ENCODE data around the gene PRF1.

The PRF1 gene

GRCh38 chr10:70613941-70614340 lies 11.4 kb upstream of the PRF1 start:
- no peak for DNase-seq (ENCODE audit: low spot score)
- TF ChIP-seq CTCF (IDR thresholded peaks at IDR 0.05; ENCODE audit: extremely low read depth, missing control alignments), result no peak

- no peak for TF ChIP-seq CTCF (IDR thresholded peaks at IDR 0.05; ENCODE audit: extremely low read depth, missing control alignments)
- DNase-seq (ENCODE audit: low spot score), result no peak
These were observed 5.4 kb upstream of the PRF1 start for GRCh38 chr10:70607936-70608335.

GRCh38 chr10:70605161-70605560 lies 2.6 kb upstream of the PRF1 start:
- DNase-seq (ENCODE audit: low spot score), result no peak

GRCh38 chr10:70604106-70604505 lies 1.6 kb upstream of the PRF1 start:
- no peak for DNase-seq (ENCODE audit: low spot score)
- TF ChIP-seq CTCF (IDR thresholded peaks at IDR 0.05; ENCODE audit: extremely low read depth, missing control alignments), result no peak

More at GRCh38 chr10:70605161-70605560, 2.6 kb upstream of the PRF1 start:
- no peak for TF ChIP-seq CTCF (IDR thresholded peaks at IDR 0.05; ENCODE audit: extremely low read depth, missing control alignments)

GRCh38 chr10:70603449-70603801 lies 884 bp upstream of the PRF1 start:
- no peak for DNase-seq (ENCODE audit: low spot score)
- TF ChIP-seq CTCF (IDR thresholded peaks at IDR 0.05; ENCODE audit: extremely low read depth, missing control alignments), result no peak

- DNase-seq (ENCODE audit: low spot score), result no peak
- no peak for TF ChIP-seq CTCF (IDR thresholded peaks at IDR 0.05; ENCODE audit: extremely low read depth, missing control alignments)
These were observed 795 bp downstream of the PRF1 start for GRCh38 chr10:70601746-70602145.

- no peak for TF ChIP-seq CTCF (IDR thresholded peaks at IDR 0.05; ENCODE audit: extremely low read depth, missing control alignments)
- no peak for DNase-seq (ENCODE audit: low spot score)
These were observed 1.8 kb downstream of the PRF1 start for GRCh38 chr10:70600512-70601395.

Data from GM20000 (cell line).